Heart left ventricle (tissue), 16 donors: ENCODE data around the gene SCUBE3. TPM values are rescaled to one million over a fixed set of nuclear protein-coding genes. Genes with fewer than 3 reads are reported as not detected.

Experiments used
- ATAC-seq, 4 donors: fragments of 200-7000 bp; cut with Tn5 transposase; one replicate each; pipeline ENCODE4 v1.9.1; 2020 to 2022; ENCODE audit warnings: moderate library complexity in 4 of 4, mild to moderate bottlenecking in 3 of 4, moderate number of reproducible peaks in 1 of 4
- DNase-seq, 5 donors: peaks; one replicate each; pipeline ENCODE4 v3.0.0-alpha.2; 2020
- H3K27ac ChIP-seq, 12 donors: fragments of 200-600 bp; sonication (generic) in 4 of 12; one replicate each; pipeline versions ENCODE4 v1.5.0 to v1.8.0; 2016 to 2022; ENCODE audit warnings: mild to moderate bottlenecking in 2 of 12
- H3K27me3 ChIP-seq, 9 donors: fragments of 200-600 bp; sonication (generic) in 2 of 9; one replicate each; pipeline versions ENCODE4 v1.5.1 to v1.8.0; 2016 to 2022; ENCODE audit warnings: mild to moderate bottlenecking in 3 of 9
- H3K36me3 ChIP-seq, 9 donors: fragments of 200-600 bp; sonication (generic) in 2 of 9; one replicate each; pipeline versions ENCODE4 v1.5.0 to v1.8.0; 2018 to 2022; ENCODE audit warnings: mild to moderate bottlenecking in 2 of 9
- H3K4me1 ChIP-seq, 12 donors: fragments of 200-600 bp; sonication (generic) in 4 of 12; one replicate each; pipeline versions ENCODE4 v1.5.0 to v1.8.0; 2016 to 2022; ENCODE audit warnings: mild to moderate bottlenecking in 3 of 12
- H3K4me3 ChIP-seq, 12 donors: fragments of 200-600 bp; sonication (generic) in 4 of 12; one replicate each; pipeline versions ENCODE4 v1.5.0 to v1.8.0; 2017 to 2022; ENCODE audit warnings: mild to moderate bottlenecking in 9 of 12, moderate library complexity in 4 of 12
- H3K9me3 ChIP-seq, 12 donors: fragments of 200-600 bp; sonication (generic) in 4 of 12; one replicate each; pipeline versions ENCODE4 v1.5.0 to v1.8.0; 2016 to 2022; ENCODE audit warnings: mild to moderate bottlenecking in 1 of 12
- POLR2A ChIP-seq, 2 donors: fragments of 450-650 bp; IDR thresholded peaks; one replicate each; pipeline ENCODE4 v1.6.1; 2017; ENCODE audit warnings: antibody characterized with exemption in 2 of 2, mild to moderate bottlenecking in 2 of 2, moderate library complexity in 2 of 2
- WGBS, 4 donors: extraction: QIAGEN DNeasy Blood & Tissue Kit in 2 of 4; methylation state at CpG; one replicate each; pipeline versions ENCODE4 v1.1.5 to v1.1.7; 2013 to 2018; 5-methylcytosine and 5-hydroxymethylcytosine counted together
- intact Hi-C, 10 donors: fragments of 100-400 bp; cut with DNase I; formaldehyde crosslinking; loops; one replicate each; pipeline versions ENCODE4 v1.11.1 to v1.14.2; 2022
- polyA plus RNA-seq, 2 donors: library from polyadenylated mRNA; stranded (reverse); fragments of 200-250 nt; gene quantifications; one replicate each; pipeline ENCODE4 v1.2.3, GENCODE V29; 2013
- total RNA-seq, 9 donors: library from RNA; depleted of rRNA in 2 of 9; stranded (reverse); fragments of >200 nt in 2 of 9; fragmentation: NEBNext Ultra II Directional in 3 of 9; extraction: Animal tissue kit (Norgen Biotek cat#: 25700) in 3 of 9; gene quantifications; one replicate each; pipeline versions ENCODE4 v1.1.0 to v1.2.4, GENCODE V29; 2016 to 2023
- TF ChIP-seq, protein P1 (sequence below), 12 donors: fragments of 200-600 bp; sonication (generic) in 4 of 12; IDR thresholded peaks; one replicate each; pipeline versions ENCODE4 v1.5.0 to v1.8.0; 2018 to 2022; ENCODE audit warnings: antibody characterized with exemption in 12 of 12, mild to moderate bottlenecking in 5 of 12
- donor health status: ischemic (EF 13 %, LVEDD 7.1; RV severe dilation, severe dysfunction).
- donor health status: healthy with polysubstance abuse.
- donor health status: DM: no; HTN: yes; CAD: no.
- donor health status: DM: no; HTN: no; CAD: no.
- donor health status: ischemic (EF 25% LVEDD 6.9; RV normal size, moderate dysfunction).
- donor health status: ischemic (EF 25% LVEDD 5.7; RV mildly dilated, moderate dysfunction).
- donor health status: healthy.
- donor health status: DM: yes; HTN: yes; CAD: no.
- donor health status: ischemic (EF 35%, LVEDD 5.7; RV mildly dilated, moderate dysfunction).
- donor health status: nonischemic (EF 11% LVEDD 7.7; RV severe dilation, severe dysfunction).
- donor health status: DM: yes; HTN: yes; CAD: no.
- donor health status: PGD.
- donor health status: ischemic (EF 29% LVEDD 5.4; RV normal size, mild dysfunction).
- donor health status: nonischemic (EF 23%, LVEDD 6.1; RV moderate dilation, normal function).

Gene SCUBE3
- total and polyA plus RNA-seq, 11 donors: 0.61 to 18.7 (median 4.3) TPM

DNA sequence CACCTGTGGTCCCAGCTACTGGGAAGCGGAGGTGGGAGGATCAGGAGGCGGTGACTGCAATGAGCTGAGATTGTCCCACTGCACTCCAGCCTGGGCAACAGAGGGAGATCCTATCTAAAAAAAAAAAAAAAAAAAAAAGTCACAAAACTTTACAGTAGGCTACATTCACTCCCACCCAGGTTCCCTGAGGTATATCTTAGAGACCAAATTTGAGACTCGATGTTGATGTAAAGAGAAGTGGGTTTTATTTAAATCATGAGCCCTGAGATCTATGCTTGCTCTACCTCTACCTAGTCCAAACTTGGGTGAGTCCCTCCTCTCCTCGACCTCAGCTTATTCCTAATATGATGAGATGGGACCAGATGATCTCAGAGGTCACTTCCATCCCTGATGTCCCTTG lies 75.1 kb downstream of the SCUBE3 start:
- TF ChIP-seq, protein P1, sequence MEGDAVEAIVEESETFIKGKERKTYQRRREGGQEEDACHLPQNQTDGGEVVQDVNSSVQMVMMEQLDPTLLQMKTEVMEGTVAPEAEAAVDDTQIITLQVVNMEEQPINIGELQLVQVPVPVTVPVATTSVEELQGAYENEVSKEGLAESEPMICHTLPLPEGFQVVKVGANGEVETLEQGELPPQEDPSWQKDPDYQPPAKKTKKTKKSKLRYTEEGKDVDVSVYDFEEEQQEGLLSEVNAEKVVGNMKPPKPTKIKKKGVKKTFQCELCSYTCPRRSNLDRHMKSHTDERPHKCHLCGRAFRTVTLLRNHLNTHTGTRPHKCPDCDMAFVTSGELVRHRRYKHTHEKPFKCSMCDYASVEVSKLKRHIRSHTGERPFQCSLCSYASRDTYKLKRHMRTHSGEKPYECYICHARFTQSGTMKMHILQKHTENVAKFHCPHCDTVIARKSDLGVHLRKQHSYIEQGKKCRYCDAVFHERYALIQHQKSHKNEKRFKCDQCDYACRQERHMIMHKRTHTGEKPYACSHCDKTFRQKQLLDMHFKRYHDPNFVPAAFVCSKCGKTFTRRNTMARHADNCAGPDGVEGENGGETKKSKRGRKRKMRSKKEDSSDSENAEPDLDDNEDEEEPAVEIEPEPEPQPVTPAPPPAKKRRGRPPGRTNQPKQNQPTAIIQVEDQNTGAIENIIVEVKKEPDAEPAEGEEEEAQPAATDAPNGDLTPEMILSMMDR (IDR thresholded peaks at IDR 0.05): no peak
- no peak for TF ChIP-seq POLR2A (IDR thresholded peaks at IDR 0.05)
- Histone ChIP-seq H3K27ac (no peak overlapping the region), H3K36me3 (peaks cover 0 to 100% (median 96%) of the 10 kb centered on the region in 9 donors), H3K4me3 (no peak overlapping the region), H3K9me3 (no peaks in the 10 kb centered on the region), H3K27me3 (no peaks in the 10 kb centered on the region), H3K4me1 (peaks cover 0 to 7% (median 0%) of the 10 kb centered on the region in 12 donors)
- intact Hi-C loops: loop anchor here in 1 of 10 donors (5.0 kb wide), 1 partner anchor 33 kb away; no protein-coding TSS in a partner anchor
- ATAC-seq (no peak), DNase-seq (no peak)
- 72 to 75% (median 73%) methylated on average over 4 of the region's 4 CpGs for WGBS, 4 donors

DNA sequence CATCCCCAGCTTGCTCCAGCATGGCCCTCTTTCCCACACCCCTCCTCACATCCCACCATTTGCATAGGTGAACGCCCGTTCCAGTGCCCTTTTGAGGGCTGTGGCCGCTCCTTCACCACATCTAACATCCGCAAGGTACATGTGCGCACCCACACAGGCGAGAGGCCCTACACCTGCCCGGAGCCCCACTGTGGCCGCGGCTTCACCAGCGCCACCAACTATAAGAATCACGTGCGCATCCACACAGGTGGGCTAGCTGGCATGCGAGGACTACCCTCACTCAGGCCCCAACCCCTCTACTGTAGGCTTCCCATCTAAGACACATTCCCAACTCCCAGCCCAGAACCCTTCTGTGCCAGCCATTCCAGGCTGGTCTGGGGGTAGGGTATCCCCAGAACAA lies 77.7 kb downstream of the SCUBE3 start:
- 94 to 97% (median 96%) methylated on average over 13 of the region's 13 CpGs for WGBS, 4 donors
- Histone ChIP-seq H3K36me3 (peaks cover 0 to 94% (median 88%) of the 10 kb centered on the region in 9 donors), H3K27me3 (no peaks in the 10 kb centered on the region), H3K4me3 (no peak overlapping the region), H3K9me3 (no peaks in the 10 kb centered on the region), H3K4me1 (peaks cover 0 to 7% (median 0%) of the 10 kb centered on the region in 12 donors), H3K27ac (no peak overlapping the region)
- TF ChIP-seq, protein P1 (IDR thresholded peaks at IDR 0.05): no peak
- no peak for TF ChIP-seq POLR2A (IDR thresholded peaks at IDR 0.05)
- intact Hi-C loops: loop anchor here in 3 of 10 donors (5.0 kb wide), 1 partner anchor 36 kb away; no protein-coding TSS in a partner anchor
- ATAC-seq: no peak
- DNase-seq: no peak

DNA sequence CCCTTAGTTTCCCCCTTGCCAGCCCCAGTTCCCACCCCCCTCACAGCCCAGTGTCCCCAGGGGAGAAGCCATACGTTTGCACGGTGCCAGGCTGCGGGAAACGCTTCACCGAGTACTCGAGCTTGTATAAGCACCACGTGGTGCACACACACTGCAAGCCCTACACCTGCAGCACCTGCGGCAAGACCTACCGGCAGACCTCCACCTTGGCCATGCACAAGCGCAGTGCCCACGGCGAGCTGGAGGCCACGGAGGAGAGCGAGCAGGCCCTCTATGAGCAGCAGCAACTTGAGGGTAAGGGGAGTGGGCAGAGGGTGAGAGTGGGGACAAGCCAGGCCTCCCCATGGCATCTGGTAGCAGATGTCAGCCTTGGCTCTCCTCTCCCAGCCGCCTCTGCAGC lies 78.7 kb downstream of the SCUBE3 start:
- ATAC-seq (no peak), DNase-seq (no peak)
- H3K27ac ChIP-seq: no peak overlapping the region
- H3K27me3 ChIP-seq: no peaks in the 10 kb centered on the region
- no peak for TF ChIP-seq POLR2A (IDR thresholded peaks at IDR 0.05)
- TF ChIP-seq, protein P1 (IDR thresholded peaks at IDR 0.05): no peak
- peaks cover 0 to 85% (median 78%) of the 10 kb centered on the region in 9 donors for H3K36me3 ChIP-seq
- no peak overlapping the region for H3K4me3 ChIP-seq
- WGBS, 4 donors: 72 to 82% (median 77%) methylated on average over 14 to 15 of the region's 15 CpGs
- intact Hi-C loops: loop anchor here in 3 of 10 donors (5.0 kb wide), 1 partner anchor 35 kb away; no protein-coding TSS in a partner anchor
- no peaks in the 10 kb centered on the region for H3K9me3 ChIP-seq
- H3K4me1 ChIP-seq: peaks cover 0 to 16% (median 6%) of the 10 kb centered on the region in 12 donors

DNA sequence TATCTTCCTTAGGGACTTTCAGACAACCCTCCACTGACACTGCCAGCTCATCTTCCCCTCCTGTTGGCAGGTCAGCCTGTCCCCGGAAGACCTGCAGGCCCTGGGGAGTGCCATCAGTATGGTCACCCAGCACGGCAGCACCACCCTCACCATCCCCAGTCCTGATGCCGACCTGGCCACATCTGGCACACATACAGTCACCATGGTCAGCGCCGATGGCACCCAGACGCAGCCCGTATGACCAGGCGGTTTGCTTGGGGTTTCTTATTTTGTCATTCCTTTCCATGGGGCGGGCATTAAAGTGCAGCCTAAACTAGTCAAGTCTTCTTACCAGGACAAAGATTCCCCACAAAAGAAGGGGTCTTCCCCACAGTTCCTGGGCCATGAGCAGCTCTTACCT lies 79.9 kb downstream of the SCUBE3 start:
- ATAC-seq (no peak), DNase-seq (no peak)
- Histone ChIP-seq H3K27ac (no peak overlapping the region), H3K4me3 (no peak overlapping the region), H3K4me1 (peaks cover 0 to 23% (median 13%) of the 10 kb centered on the region in 12 donors), H3K27me3 (no peaks in the 10 kb centered on the region), H3K36me3 (peaks cover 0 to 73% (median 66%) of the 10 kb centered on the region in 9 donors), H3K9me3 (no peaks in the 10 kb centered on the region)
- intact Hi-C loops: loop anchor here in 4 of 10 donors (2.0 to 5.0 kb wide), 2 partner anchors 33 to 34 kb away; no protein-coding TSS in a partner anchor
- no peak for TF ChIP-seq POLR2A (IDR thresholded peaks at IDR 0.05)
- TF ChIP-seq, protein P1 (IDR thresholded peaks at IDR 0.05): no peak
- WGBS, 4 donors: 89 to 98% (median 93%) methylated on average over 8 to 9 of the region's 9 CpGs
